OCI-LY3 (cell line): ENCODE data around the gene PBX3.

Experiments
- H2AFZ ChIP-seq: fragments of 200-600, 300-600 bp; shearing (Covaris generic); 2 replicates; pipeline ENCODE4 v1.6.0; 2014; ENCODE audit warnings: antibody characterized with exemption, low read depth, low read length
- H3K27ac ChIP-seq: fragments of 200-600, 300-600 bp; sonication (generic); 2 replicates; pipeline ENCODE4 v1.5.1; 2014; ENCODE audit warnings: mild to moderate bottlenecking, low read length, moderate library complexity, mixed read lengths
- H3K27me3 ChIP-seq: fragments of 200-600, 300-600 bp; sonication (generic); 2 replicates; pipeline ENCODE4 v1.6.1; 2014; ENCODE audit warnings: low read depth, low read length, mixed read lengths
- H3K36me3 ChIP-seq: fragments of 200-600, 300-600 bp; sonication (generic); replicated peaks from 2 replicates; pipeline ENCODE3; 2014; ENCODE audit warnings: low read depth, low read length, mixed read lengths
- H3K4me1 ChIP-seq: fragments of 300-600, 200-600 bp; sonication (generic); 2 replicates; pipeline ENCODE4 v1.6.1; 2014; ENCODE audit warnings: low read length, mixed read lengths
- H3K4me2 ChIP-seq: fragments of 200-600, 300-600 bp; sonication (generic); 2 replicates; pipeline ENCODE4 v1.6.1; 2014; ENCODE audit warnings: low read length, mixed read lengths
- H3K4me3 ChIP-seq: fragments of 300-600, 200-600 bp; sonication (generic); 2 replicates; pipeline ENCODE4 v1.5.1; 2014; ENCODE audit warnings: antibody characterized with exemption, mild to moderate bottlenecking, low read length, moderate library complexity
- H3K79me2 ChIP-seq: fragments of 300-600, 200-600 bp; shearing (Covaris generic); 2 replicates; pipeline ENCODE4 v1.6.1; 2014; ENCODE audit warnings: mild to moderate bottlenecking, low read length, mixed read lengths
- H3K9ac ChIP-seq: fragments of 300-600, 200-600 bp; shearing (Covaris generic); 2 replicates; pipeline ENCODE4 v1.6.0; 2014; ENCODE audit warnings: mild to moderate bottlenecking, low read length, moderate library complexity
- H3K9me3 ChIP-seq: fragments of 200-600, 300-600 bp; shearing (Covaris generic); 2 replicates; pipeline ENCODE4 v1.6.1; 2014; ENCODE audit warnings: low read length, mixed read lengths; ENCODE audit not compliant: insufficient read depth
- H4K20me1 ChIP-seq: fragments of 200-600, 300-600 bp; sonication (generic); 2 replicates; pipeline ENCODE4 v1.6.1; 2016; ENCODE audit warnings: low read length, mixed read lengths; ENCODE audit not compliant: insufficient read depth
- EZH2phosphoT487 ChIP-seq: fragments of 200-600 bp; shearing (Covaris generic); IDR thresholded peaks from 2 replicates; pipeline ENCODE4 v1.6.1; 2018; ENCODE audit warnings: antibody characterized with exemption, mixed run types, low read depth
- TF ChIP-seq, protein P1 (sequence below): fragments of 200-600, 300-600 bp; sonication (generic); IDR thresholded peaks from 2 replicates; pipeline ENCODE4 v1.5.1; 2014; ENCODE audit warnings: antibody characterized with exemption, low read length, low read depth

PBX3 gene

GRCh38 chr9:125847735-125848134, 100.6 kb downstream of the PBX3 start:
- Histone ChIP-seq H3K4me1 (no peaks in the 10 kb centered on the region), H3K27me3 (no peaks in the 10 kb centered on the region), H3K9me3 (no peaks in the 10 kb centered on the region)

DNA sequence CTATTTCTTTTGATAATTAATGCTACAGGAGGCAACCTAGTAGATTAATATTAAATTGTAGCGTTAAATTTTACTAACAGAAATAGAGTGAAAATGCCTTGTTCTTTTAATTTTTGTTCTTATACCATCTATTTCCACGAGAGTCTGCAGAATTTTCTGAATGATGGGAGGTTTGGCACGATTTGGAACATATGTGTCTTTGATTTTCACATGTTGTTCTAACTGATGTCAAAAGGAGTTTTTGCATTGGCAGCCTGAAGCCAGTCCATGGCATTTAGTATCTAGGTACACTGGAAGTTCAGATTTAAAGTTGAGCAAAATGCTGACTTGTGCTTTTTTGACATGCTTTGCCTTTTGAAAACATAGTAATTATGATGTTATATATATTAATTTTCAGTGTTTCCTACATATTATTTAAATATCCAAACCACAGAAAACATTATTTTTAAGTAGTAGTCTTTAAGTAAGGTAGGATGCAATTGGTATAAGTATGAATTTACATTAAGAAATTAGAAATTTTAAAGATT, 103.0 kb downstream of the PBX3 start:
- H3K9me3 ChIP-seq, result no peaks in the 10 kb centered on the region
- H3K4me3 ChIP-seq, result no peak overlapping the region
- no peaks in the 10 kb centered on the region for H3K36me3 ChIP-seq
- H3K79me2 ChIP-seq, result no peaks in the 10 kb centered on the region
- no peak overlapping the region for H3K27ac ChIP-seq
- no peaks in the 10 kb centered on the region for H3K27me3 ChIP-seq
- no peak overlapping the region for H2AFZ ChIP-seq
- no peak for TF ChIP-seq EZH2phosphoT487
- TF ChIP-seq, protein P1, sequence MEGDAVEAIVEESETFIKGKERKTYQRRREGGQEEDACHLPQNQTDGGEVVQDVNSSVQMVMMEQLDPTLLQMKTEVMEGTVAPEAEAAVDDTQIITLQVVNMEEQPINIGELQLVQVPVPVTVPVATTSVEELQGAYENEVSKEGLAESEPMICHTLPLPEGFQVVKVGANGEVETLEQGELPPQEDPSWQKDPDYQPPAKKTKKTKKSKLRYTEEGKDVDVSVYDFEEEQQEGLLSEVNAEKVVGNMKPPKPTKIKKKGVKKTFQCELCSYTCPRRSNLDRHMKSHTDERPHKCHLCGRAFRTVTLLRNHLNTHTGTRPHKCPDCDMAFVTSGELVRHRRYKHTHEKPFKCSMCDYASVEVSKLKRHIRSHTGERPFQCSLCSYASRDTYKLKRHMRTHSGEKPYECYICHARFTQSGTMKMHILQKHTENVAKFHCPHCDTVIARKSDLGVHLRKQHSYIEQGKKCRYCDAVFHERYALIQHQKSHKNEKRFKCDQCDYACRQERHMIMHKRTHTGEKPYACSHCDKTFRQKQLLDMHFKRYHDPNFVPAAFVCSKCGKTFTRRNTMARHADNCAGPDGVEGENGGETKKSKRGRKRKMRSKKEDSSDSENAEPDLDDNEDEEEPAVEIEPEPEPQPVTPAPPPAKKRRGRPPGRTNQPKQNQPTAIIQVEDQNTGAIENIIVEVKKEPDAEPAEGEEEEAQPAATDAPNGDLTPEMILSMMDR, result no peak
- H3K4me1 ChIP-seq, result no peaks in the 10 kb centered on the region
- H3K9ac ChIP-seq, result no peak overlapping the region
- no peaks in the 10 kb centered on the region for H4K20me1 ChIP-seq
- H3K4me2 ChIP-seq, result no peak overlapping the region

More at GRCh38 chr9:125847735-125848134, 100.6 kb downstream of the PBX3 start:
- H3K27ac ChIP-seq, result no peak overlapping the region
- H3K79me2 ChIP-seq, result no peaks in the 10 kb centered on the region
- no peaks in the 10 kb centered on the region for H3K36me3 ChIP-seq
- H4K20me1 ChIP-seq, result no peaks in the 10 kb centered on the region
- H3K4me3 ChIP-seq, result no peak overlapping the region
- H3K9ac ChIP-seq, result no peak overlapping the region
- no peak overlapping the region for H3K4me2 ChIP-seq
- no peak overlapping the region for H2AFZ ChIP-seq
- TF ChIP-seq, protein P1, result no peak
- no peak for TF ChIP-seq EZH2phosphoT487

GRCh38 chr9:125850763-125851162, 103.6 kb downstream of the PBX3 start:
- H3K4me2 ChIP-seq, result no peak overlapping the region
- H3K4me3 ChIP-seq, result no peak overlapping the region
- no peak overlapping the region for H2AFZ ChIP-seq
- no peaks in the 10 kb centered on the region for H3K9me3 ChIP-seq
- H3K27me3 ChIP-seq, result no peaks in the 10 kb centered on the region
- no peaks in the 10 kb centered on the region for H3K36me3 ChIP-seq
- TF ChIP-seq EZH2phosphoT487, result no peak
- no peak overlapping the region for H3K27ac ChIP-seq
- no peaks in the 10 kb centered on the region for H3K79me2 ChIP-seq
- H3K4me1 ChIP-seq, result no peaks in the 10 kb centered on the region
- H3K9ac ChIP-seq, result no peak overlapping the region
- H4K20me1 ChIP-seq, result no peaks in the 10 kb centered on the region

DNA sequence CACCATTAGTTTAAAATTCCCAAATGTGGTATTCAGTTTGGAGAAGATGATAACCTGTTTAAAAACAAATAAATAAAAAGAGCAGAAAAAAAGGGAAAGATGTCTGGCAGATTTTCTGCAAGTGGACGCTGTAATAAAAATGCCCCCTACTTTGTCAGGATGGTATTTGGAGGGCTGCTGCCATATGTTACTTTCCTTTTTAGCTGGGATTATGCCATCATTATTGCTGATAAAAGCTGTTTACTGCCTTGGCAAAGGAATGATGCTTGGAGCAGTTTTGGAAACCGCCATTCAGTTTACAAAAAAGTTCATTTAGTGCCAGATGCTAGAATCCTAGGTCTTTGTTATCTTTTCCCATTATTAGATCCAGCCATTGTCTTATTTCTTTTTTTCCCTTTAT, 104.8 kb downstream of the PBX3 start:
- H3K4me1 ChIP-seq, result no peaks in the 10 kb centered on the region
- no peak for TF ChIP-seq EZH2phosphoT487
- TF ChIP-seq, protein P1, result no peak
- no peak overlapping the region for H2AFZ ChIP-seq
- H3K36me3 ChIP-seq, result no peaks in the 10 kb centered on the region
- H3K9me3 ChIP-seq, result no peaks in the 10 kb centered on the region
- H3K27me3 ChIP-seq, result no peaks in the 10 kb centered on the region
- H3K4me2 ChIP-seq, result no peak overlapping the region
- H3K4me3 ChIP-seq, result no peak overlapping the region
- no peaks in the 10 kb centered on the region for H4K20me1 ChIP-seq
- H3K9ac ChIP-seq, result no peak overlapping the region
- no peak overlapping the region for H3K27ac ChIP-seq
- H3K79me2 ChIP-seq, result no peaks in the 10 kb centered on the region
